HG03097 (cell line): Measurements from ENCODE around the gene SGCD.
"Not testable (repeated sequence)": the region's sequence is repeated elsewhere in the genome, so short reads cannot be mapped to it uniquely, and the experiment has no call there.

Experiments
- ATAC-seq: cut with Tn5 transposase; IDR thresholded peaks from one replicate; pipeline ENCODE4 v1.9.1; 2021; ENCODE audit not compliant: unreplicated experiment, low FRiP score

Gene SGCD

DNA sequence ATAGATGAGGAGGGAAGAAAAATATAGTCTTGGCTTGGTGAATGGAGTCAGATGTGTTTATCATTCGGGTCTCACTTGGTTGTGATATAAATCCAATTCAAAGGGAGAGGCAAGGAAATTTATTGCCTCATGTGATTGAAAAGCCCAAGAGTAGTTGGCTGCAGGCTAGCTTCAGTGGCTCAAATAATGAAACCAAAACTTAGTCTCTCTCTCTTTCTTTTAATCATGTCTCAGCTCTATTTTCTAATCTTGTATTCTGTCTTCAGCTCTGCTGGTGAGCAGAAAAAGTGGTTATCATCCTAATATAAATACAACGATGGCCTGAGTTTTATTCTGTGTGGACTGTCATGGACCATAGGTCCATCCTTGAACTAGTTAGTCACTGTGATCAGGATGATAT lies 288.9 kb downstream of the SGCD start:
- ATAC-seq = no peak

DNA sequence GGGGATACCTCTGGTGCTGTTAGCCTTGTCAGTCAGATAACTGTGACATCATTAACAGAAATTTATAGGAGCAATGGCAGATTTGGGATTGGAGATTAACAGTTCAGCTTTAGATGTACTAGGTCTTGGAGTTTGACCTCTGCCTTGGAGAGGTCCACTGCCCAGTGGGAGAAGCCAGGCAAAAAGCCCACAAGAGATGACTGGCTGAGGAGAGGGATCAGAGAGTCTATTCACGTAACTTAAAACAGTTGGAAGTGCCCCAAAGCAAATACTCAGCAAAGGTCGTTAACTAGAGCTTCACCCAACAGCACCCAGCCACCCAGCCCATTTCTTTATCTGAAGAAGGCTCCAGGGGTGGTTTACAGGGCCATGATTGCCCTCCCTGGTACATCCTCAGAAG lies 290.5 kb downstream of the SGCD start:
- no peak for ATAC-seq

DNA sequence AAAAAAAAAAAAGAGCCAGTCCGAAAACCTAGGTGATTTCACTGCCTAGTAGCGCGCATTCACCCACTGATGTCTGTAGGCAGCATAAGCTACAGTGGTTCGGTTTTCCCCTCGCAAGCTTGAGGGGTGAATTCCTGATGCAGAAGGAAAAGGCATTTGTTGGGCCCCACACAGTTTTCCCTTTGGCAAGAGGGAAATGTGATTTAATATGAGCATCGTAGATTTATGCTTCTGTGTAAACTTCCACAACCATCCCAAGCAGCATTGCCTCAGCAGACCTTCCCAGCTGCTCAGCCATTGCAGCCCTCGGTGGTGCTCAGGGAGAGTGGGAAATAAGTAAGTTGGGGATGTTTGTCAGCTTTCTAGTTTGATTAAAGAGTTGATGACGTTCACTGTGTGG lies 291.6 kb downstream of the SGCD start:
- ATAC-seq = no peak

DNA sequence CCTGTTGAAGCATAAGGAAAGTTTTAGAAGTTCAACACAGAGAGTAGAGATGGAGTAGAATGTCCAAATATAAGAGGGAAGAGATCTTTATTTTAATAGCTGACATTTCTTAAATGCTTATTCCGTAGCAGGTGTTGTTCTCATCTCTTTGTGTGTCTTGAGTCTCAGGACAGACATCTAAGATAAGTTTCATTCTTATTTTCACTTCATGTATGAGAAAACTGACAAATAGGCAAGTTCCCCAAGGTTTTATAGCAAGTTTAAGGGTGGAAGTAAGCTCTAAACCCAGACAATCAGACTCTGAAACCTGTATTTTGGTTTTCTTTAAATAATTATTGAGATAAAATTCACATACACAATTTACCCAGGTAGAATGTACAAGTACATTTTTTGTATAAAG lies 294.8 kb downstream of the SGCD start:
- no peak for ATAC-seq

DNA sequence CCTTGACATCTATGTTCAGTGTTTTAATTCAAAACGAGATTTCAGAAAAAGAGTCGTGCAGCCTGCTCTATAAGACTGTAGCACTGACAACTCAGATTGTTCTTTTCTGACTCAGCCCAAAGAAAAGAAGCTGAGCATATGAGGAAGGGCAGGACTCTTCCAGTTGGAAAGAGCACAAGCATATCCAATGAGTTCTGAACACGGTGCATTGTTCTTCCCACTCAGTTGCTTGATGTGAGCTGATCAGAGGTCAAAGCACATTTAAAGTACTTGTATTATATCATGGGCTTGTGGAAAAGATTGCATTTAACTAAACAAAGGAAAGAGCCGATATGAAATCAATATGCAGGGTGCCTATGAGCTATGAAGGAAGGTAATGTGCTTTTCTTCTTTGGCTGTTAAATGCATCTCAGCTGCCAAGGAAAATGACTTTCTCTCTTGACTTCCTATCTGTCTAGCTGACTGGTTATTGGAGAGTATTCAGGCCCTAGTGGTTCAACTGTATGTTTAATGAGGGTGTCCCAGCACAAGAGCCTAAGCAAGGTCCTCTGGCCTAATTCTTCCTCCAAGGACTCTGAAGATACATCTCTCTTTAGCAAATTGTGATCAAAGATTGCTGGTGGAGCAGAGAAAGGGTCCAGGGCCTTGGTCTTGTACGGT lies 296.5 kb downstream of the SGCD start:
- no peak for ATAC-seq

DNA sequence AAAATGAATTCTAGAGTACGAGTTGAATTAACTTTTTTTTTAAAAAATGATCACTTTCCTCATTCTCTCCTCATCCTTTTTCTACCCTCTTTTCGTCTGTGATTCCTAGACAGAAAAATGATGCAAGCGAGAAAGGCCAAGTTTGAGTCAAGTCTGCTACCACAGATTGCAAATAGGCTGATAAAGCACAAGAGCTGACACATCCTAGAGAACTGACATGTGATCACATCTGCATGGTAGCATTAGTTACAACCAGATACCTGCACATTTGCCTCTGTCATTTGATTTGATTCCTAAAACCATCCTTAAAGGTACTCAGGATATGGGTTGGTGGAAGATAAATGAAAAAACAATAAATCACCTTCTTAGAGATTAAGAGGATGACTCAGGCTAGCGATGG lies 297.7 kb downstream of the SGCD start:
- ATAC-seq = no peak

DNA sequence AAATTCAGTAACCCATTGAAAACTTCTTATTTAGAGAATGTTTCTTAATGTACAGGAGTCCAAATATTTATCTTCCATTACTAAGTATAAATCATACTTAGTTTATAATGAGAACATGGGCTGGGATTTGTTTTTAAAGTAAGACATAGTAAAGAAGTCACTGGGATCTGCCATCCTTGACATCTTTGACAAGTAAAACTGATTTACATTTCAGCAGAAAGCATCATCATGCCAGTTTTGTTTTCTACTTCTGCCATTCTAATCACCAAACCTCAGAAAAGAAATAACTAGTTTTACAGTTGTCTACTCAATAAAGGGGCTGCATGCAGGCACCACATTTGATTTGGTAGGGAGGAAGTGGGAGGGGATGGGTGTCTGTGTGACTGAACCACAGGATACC lies 301.5 kb downstream of the SGCD start:
- ATAC-seq = no peak

DNA sequence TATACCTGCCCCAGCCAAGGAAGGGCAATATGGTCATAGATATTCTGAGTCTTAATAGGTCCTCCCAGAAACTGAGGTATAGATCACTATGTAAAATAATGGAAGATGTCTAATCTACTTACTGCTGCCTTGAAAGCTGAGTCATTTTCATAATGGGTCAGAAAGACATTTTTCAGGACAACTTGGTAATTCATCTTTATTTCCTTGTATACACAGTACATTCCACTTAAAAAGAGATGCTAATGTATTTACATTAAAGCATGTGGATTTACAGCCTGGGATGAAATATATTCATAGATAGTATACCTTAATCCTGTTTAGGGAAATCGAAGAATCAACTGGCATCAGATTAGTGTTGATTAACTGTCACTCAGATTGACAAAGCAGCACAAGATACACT lies 304.0 kb downstream of the SGCD start:
- ATAC-seq = no peak

DNA sequence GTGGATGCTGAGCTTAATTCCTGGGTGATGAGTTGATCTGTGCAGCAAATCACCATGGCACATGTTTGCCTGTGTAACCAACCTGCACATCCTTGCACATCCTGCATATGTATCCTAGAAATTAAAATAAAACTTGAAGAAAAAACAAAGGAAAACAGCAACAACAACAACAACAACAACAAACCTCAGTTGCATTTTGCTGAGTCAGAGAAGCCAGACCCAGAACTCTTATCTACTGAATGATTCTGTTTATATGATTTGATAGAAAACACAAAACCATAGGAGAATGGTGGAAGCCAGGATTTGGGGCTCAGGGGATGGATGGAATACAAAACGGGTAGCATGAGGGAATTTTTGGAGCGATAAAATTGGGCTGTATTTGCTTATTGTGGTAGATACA lies 307.3 kb downstream of the SGCD start:
- ATAC-seq = no peak

DNA sequence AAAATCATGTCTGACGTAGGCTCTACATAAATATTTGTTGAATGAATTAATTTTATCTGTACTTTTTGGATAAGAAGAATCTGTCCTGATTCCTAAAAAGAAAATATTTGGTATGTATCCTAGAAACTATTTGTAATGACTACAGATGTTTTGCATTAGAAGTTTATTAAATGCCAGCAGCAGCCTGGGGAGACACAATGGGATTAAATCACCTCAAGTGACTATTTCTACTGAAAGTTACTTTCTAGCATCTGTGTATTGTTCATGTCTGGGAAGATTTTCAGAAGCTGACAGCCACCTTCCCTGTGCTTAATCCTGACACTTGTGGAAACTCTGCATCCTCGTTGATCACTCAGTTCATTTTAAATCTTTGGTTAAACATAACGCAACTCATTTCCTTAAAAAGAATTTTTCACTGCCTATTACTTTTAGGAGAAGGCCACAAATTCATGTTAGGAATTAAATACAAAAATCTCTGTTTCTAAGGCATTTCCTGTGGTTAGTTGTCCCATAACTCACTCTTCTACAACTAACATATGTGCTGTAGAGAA lies 313.8 kb downstream of the SGCD start:
- ATAC-seq = no peak

DNA sequence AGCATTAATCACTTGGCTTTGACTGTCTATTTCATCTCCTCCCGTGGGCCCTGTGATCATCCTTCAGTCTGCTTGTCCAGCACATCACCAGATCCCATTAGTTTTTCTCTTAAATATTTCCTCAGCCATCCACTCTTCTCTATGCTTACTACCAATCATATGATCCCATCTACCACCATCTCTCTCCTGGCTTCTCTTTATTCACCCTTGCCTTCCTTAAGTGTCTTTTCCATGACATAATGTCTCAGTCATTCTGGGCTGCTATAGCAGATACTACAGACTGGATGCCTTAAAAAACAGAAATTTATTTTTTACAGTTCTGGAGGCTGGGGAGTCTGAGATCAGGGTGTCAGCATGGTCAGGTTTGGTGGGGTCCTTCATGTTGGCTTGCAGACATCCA lies 314.7 kb downstream of the SGCD start:
- no peak for ATAC-seq

DNA sequence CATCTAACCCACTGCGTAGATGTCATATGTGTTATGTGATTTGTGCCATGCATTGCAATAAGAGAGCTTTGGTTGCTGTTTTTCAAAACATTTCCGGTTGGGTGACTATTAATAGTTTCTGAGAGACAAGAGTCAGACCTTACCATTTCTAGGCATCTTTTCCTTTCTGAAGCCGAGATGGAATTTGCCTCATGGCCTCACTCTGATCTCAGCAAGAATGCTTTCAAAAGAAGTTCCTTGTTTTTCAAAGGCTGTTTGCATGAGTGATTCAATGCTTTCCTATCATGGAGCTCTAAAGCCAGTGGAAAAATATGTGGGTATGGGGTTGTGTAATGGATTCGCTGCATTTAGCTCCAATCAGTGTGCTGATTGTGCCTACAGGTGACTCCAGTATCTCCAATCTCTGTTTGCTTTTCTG lies 320.1 kb downstream of the SGCD start:
- ATAC-seq = no peak

DNA sequence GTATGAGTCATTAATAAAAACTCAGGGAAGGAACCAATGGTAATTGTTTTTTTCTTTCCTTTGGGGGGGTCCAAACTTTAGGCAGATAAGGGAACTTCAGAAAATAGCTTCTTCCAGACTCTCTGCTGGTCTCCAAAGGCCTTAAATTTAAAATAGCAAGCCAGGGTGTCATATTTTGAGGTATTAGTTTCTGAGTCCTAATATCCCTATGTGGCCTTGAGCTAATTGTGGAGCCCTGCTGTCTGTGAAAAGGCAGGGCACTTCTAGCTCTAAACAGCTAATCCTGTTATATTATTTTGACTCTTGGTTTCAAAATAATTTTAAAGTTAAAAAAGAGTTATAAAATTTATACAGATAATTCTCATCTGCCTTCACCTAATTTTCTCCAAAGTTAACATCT lies 327.5 kb downstream of the SGCD start:
- ATAC-seq = no peak

DNA sequence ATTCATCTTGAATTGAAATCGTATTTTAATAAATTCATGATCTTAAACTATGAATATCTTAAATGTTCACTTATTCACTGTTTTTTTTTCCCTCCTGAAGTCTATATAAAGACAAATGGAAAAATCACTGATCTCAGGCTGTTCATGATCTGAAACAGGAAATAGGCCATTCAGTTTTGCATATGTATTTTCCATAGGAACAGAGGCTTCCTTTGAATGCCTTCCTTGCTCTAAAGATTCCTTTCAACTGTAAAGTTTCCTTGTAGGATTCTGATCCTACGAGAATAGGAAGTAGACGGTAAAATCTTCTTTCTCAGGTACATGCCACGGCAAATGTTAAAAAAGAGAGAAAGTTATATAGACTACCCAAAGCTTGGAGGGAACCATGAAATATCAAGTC lies 328.8 kb downstream of the SGCD start:
- no peak for ATAC-seq

DNA sequence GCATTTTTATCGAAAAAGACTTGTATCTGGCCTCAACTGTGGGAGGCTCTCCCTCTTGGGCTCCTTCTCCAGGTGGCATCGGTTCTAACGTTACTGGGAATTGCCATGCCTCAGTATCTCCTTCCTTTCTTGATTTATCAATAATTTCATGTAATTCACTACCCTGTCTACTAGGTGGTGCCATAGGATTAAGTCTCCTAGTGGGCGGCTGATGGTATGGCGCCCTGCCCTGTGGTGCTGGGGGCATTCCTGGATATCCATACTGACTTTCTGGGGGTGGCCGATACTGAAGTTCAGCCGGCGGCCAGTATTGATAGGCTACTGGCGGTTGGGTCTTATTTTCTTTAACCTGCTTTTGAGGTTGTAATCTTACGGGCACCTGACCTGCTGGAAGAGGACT lies 337.9 kb downstream of the SGCD start:
- ATAC-seq = not testable (repeated sequence)

DNA sequence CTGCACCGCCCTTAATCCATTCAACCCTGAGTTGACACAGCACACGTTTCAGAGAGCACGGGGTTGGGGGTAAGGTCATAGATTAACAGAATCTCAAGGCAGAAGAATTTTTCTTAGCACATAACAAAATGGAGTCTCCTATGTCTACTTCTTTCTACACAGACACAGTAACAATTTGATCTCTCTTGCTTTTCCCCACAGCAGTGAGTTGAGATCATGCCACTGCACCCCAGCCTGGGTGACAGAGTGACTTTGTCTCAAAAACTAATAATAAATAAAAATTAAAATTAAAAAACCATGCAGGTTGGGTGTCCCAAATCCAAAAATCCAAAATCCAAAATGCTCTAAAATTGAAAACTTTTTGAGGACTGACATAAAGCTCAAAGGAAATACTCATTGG lies 339.7 kb downstream of the SGCD start:
- not testable (repeated sequence) for ATAC-seq

DNA sequence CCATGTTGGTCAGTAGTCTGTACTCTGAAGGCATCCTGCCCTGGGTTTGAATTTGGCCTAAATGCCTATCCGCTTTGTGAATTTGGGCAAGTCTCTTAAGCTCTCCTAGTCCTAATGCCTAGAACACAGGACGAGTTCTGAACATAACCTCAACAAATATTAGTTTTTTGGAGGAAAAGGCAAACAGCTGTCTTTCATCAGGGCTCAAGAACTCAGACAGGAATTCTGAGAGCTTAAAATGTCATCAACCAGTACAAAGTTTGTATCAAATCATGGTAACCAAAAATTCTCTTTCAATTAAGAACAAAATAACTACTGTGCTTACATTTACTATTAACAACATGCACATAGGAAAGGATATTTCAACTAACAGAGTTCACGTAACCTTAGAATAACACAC lies 340.7 kb downstream of the SGCD start:
- no peak for ATAC-seq

DNA sequence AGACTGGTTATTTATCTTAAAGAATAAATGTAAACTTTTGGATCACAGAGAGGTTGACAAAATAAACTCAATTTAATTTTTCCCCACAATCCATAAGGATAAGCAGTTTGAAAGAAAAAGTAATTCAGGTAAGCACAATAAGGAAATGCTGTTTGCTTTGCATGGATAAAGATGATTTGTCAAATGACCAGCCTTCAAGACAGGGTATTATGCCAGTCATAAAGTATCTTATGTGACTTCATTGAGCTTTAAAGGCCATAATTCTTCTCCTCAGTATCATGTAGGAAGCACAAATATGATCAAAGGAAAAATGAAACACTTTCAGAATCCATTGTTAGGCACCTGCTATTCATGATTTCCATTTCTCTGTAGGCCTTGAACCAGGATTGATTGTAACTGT lies 342.5 kb downstream of the SGCD start:
- no peak for ATAC-seq

DNA sequence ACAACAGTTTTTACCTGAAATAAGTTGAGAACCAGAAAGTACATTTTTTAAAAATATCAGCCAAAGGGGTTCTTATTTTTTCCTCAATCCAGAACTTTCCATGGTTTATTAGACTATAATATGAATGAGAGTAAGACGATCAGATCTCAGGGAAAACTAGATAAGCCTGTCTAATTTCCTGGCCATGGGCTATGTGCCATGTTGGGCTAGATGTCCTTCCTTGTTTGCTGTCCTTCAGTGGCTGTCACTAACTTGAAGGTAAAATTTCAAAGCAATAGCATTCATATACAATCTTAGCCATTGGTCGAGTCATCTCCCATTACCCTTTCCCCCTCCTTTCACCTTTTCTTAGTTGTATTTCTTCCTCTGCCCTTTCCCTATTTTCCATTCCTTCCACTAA lies 343.7 kb downstream of the SGCD start:
- no peak for ATAC-seq

DNA sequence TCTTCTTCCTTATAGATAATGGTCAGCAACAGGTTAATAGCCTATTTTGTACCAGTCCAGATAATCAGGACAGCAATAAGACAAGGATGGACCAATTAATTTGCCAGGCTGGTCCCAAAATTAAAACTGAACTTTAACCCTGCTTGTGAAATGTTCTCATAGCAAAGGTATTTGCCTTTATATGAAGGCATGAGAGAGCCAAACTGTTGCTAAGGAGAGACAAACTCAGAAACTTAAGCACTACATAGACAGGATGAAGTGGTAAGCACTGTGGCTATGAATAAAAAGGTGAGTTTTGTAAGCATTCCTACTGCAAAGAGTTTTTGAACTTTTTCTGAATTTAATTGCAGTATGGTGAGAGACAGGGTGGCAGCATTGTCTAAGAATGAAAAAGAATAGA lies 348.4 kb downstream of the SGCD start:
- ATAC-seq = no peak

DNA sequence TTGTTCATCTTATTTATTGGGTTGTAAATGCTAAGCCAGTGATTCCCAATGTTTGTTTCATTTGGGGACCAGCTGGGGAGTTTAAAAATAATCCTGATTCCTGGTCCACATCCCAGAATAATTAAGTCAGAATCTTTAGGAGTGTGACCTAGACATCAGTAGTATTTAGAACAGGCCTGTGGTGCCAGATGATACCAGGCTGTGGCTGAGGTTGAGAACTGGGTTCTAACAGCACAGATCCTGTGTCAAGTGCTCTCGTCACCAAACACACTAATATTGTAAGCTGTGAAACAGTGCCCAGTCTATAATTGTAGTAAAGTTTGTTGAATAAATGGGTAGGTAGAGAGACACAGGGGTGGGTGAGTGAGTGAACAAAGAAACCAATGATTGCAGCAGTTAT lies 351.0 kb downstream of the SGCD start:
- ATAC-seq = no peak

DNA sequence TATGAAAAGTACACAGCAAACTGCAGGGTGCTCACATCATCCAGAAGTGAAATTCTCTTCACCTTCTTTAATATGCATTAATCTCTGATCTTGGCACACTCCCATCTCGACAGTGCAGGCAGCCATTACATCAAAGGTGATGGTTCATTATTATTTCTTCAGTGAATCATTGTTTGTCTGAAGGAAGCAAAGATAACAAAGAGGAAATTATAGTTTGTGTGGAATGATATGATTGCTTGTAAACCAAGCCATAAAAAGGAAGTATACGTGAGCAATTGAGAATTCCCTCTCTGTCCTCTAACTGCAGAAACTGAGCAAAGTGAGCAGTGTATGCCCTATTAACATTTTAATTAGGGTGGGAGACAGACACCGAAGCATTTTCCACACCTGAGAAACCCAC lies 351.5 kb downstream of the SGCD start:
- ATAC-seq = no peak

DNA sequence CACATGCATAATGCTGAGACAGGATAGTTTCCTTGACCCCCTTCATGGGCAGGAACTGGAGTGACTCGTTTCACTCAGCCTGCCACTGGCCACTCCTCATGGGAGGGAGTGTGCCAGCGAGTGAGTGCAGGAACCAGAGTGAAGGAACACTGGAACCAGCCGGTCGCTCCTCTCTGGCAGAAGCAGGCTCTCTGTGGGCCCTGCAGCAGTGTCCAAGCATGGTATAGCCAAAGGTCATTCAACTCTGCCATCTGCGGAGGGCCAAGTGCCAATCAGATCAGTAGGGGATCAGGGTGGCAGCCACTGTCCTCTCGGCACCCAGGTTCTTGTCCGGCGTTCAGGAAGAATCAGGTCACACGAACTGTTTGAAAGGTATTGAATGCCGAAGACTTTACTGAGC lies 353.9 kb downstream of the SGCD start:
- ATAC-seq = no peak
